Renal pelvis (tissue), 4 donors: ENCODE results near the gene CA12. TPM values are rescaled to one million over a fixed set of nuclear protein-coding genes. Genes with fewer than 3 reads are reported as not detected.

ENCODE experiments used
- DNase-seq: peaks from one replicate; pipeline ENCODE4 v3.0.0-alpha.2; 2013
- polyA plus RNA-seq, 3 donors: library from polyadenylated mRNA; unstranded; fragments of 120-200 nt; gene quantifications; one replicate each; pipeline ENCODE4 v1.2.1, GENCODE V29; 2013; ENCODE audit not compliant: insufficient read length in 3 of 3

Gene CA12
- polyA plus RNA-seq, 3 donors = 92.1 to 128 (median 123) TPM

DNA sequence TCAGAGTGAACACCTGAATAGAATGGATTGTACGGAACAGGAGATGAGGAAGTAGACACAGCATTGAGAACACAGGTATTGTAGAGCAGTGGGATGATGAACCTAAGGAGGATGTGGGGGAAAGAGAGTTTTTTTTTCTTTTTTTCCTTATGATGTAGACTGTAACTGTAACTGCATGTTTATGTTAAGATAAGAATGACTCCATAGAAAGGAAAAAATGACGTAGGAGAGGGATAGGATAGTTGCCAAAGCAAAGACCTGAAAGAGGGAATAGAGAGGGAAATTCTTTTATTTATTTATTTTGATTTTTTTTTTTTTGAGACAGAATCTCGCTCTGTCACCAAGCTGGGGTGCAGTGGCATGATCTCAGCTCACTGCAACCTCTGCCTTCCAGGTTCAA, 71.0 kb downstream of the CA12 start:
- DNase-seq = no peak

DNA sequence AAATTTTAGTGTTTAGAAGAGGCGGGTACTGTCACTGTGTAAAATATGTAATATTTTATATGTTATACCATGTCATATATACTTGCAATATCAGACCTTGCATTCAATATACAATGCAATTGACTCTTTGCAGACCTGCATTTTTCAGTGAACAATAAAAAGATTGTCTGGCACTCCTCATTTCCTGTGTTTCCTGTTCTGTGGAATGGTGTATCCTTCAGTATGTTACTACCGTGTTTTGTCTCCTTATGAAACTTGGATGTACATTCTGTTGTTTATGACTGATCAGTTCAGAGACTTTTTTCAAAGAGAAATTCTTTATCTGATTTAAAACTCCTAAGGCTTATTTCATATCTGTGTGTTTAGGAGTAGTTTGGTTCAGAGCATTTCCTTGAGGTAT, 72.7 kb downstream of the CA12 start:
- DNase-seq = no peak

DNA sequence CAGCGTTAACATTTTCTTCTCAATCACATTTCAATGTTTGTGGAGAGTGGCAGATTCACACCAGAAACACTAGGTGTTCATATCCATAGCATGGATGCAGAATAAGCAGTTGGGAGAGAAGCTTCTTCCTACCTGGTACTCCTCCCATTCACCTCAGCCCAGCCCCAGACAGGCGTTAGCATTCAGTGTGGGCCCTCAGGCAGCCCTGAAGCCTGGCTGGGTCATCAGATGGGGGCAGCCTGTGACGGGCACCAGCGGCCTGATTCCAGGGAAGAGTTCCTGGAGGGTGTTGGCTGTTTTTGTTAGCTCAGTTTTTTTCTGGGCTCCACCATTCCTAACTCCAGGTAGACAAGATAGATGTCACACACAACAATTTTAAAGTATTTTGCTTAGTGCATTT, 73.2 kb downstream of the CA12 start:
- no peak for DNase-seq

DNA sequence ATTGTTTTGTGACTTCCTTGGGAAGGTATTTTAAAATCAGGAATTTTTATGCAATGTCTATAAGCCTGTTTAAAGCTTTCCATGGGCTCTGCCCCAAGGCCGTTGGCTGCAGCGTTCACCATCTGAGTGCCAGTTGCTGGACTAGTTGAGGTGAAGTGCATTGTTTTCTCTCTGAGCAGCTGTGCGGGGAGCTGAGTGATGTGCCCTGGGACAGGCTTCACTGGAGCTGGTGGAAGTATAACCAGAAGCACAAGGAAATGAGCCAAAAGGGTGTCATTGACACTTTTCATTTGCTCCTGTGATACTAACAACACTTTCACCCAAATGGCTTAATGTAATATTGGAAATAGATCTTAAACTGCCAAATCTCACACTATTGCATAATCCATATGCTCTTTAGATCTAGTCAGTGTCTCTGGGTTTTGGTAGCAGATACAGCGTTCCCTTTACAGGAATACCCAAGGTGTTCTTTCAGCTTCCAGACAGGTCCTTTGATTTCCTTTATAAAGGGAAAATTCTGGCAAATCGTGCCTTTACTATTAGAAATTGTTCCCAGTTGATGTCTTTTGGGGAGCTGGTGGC, 75.1 kb downstream of the CA12 start:
- DNase-seq = no peak

DNA sequence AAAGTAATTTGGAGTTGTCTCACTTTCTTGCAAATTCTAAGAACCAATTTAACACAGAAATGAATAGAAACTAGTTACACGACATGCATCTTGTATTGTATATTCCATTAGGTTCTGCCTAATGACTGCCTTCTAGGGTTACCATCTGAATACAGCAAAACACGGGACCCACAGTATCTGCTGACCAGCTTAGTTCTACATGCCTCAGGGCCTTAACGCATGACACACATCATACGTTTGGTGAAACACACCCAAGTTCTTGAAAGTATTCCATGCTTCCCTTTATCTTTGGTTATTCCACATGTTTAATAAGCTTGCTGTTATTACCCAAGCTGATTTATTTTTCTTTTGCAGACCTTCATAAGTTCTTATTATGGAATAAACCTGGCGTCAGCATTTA, 76.4 kb downstream of the CA12 start:
- DNase-seq = no peak

DNA sequence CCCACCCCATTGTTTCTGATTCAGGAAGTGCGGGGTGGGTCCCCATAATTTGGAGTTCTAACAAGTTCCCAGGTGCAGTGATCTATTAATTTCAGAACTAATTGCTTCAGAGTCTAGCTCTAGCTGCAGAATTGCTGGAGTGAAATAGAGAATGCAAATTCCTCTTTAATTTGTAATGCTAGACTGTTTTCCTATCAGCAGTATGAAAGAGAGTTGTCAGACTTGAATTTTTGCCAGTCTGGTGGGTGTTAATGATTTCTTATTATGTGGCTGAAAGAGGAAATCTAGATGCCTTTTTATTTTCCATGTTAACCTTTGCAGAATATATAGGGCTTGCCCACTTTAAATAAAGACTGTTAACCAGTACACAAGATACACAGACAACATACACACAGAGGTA, 80.6 kb downstream of the CA12 start:
- no peak for DNase-seq

DNA sequence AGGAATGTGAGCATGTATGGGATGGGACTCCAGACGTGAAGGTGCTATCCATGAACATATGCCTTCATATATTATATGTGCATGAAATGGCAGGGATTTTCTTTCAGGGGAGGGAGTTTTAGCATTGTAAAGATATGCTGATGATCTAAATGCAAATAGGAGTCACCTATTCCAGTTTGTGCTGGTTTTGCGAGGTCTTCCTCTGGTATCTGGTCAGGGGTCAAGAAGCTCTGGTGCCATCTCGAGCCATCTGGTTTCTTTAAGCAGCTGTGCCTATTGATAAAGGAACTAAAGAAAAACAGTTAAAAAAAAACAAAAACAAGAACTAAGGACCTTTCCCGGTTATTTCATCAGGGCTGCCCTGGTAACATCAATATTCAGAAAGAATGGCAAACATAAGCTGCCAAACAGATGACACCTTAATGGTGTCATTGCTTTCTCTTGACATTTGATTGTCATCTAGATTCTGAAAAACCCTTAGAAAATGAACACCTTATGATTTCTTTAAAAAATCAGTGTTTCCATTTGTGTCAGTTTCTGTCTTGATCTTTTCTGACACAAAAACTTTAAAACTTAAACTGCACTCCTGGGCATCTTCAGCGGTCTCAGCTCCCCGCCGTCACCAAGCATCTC, 81.6 kb downstream of the CA12 start:
- no peak for DNase-seq

DNA sequence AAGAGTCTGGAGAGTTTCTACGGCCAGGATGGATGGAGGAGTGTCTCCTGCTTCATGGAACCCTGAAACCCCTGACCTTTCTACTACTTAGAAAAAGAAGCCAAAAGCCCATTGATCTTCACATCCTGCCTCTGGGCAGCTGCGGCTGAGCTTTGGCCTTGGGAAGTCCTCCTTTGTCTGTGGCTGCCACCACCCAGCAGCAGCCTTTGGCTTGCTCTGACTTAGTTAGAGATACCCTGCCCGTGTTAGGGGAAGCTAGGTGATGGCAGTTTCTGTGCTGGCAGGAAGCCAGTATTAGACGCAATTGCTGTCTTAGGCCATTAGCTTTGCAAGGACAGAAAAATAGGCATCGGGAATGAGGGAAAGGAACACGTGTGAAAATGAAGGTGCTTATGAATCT, 85.5 kb downstream of the CA12 start:
- no peak for DNase-seq

DNA sequence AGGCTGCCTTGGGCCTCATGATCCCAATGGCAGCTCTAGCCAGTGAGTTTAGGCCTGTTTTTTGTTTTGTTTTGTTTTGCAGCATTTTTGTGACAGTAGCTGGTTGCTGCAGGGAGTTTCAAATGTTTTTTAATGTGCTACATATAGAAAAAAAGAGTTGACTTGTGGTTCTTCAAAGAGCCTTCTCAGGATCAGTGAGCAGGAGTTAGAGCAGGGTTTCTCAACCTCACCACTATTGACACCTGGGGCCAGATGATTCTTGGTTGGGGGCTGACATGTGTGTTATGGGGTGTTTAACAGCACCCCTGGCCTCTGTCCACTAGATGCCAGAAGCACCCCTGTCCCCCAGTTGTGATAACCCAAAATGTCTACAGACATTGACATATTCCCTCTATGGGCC, 86.3 kb downstream of the CA12 start:
- DNase-seq = no peak

DNA sequence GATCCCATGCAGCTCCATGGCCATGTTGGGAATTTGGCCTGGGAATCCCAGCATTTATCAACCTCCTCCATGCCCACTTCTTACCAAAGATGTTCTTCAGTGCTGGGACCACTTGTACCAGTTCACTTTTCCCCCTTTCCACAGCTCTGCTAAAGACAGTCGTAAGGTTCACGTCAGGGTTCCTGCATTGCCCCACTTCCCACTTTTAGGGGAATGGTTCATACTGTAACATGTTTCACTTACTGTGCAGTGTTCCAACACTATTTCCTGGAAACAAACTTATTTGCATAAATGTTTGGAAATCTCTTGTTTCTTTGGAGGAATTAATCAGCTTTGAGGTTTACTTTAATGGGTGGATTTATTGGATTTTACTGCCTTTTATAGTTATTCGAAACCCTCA, 87.3 kb downstream of the CA12 start:
- DNase-seq = no peak

DNA sequence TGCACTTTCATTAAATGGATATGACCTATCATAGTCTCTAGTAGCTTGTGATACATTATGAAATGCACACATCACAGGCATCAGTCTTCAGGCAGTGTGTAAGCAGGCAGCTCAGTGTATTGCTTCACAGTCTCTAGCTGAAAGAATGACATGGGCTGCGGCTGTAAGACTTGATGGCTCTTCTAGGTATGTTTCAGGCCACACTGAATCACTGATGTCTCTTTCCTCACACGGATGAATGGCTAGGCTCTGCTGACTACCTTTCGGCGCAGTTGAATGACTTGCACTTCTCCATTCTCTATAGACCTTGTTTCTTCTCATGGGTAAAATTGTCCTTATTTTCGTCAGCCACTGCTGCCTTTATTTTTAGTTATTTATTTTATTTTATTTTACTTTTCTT, 88.9 kb downstream of the CA12 start:
- DNase-seq = no peak

DNA sequence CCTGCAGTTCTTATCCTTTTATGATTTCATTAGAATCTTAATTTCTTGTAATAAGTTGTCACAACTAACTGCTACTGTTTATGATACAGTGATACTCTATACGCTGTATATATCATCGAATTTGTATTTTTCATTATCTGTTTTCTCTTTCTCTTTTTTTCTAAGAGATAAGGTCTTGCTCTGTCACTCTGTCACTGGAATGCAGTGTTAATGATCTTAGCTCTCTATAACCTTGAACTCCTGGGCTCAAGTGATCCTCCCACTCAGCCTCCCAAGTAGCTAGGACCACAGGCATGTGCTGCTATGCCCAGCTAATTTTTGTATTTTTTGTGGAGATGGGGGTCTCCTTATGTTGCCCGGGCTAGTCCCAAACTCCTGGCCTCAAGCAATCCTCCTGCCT, 89.4 kb downstream of the CA12 start:
- no peak for DNase-seq

DNA sequence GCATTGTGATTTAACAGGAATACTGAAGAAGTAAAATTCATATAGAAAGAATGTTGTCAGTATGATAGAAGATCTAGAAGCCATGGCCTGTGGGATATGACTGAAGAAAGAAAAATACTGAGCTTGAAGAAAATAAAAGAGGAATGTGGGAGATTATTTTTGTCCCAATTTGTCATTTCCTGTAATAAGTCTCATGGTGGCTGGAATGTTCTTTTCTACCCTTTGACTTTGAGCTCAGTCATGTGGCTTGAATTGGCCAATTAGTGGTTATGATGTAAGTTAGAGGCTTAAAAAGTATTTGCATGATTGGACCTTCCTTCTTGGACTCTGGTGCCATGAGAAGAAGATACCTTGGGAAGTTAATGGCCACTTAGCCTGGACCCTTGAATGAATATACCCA, 90.1 kb downstream of the CA12 start:
- no peak for DNase-seq

DNA sequence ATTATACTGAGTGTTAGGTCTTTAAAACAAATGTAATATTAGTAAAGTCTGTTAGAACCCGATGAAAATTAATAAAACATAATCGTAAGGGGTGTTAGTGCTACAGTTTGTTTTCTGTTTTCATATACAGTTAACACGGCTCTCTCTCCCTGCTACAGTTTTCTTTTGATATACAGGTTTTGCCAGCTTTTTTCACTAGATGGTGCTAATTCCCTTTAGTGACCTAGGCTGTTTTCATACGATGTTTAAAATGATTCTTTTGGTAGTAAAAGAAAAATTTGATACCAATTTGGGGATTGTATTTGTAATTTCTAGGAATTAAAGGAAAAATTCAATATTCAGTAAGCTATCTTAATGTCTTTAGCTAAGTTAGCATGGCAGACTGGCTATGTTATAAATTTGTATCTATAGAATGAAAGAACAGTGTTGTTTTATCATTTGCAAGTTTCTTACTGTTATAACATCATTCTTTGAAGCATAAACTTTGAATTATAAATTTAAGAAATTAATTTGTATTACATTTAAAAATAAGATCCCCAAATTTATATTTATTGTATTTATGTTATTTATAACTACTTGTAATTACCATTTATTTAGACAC, 92.8 kb downstream of the CA12 start:
- peak; percentile 61 for DNase-seq

DNA sequence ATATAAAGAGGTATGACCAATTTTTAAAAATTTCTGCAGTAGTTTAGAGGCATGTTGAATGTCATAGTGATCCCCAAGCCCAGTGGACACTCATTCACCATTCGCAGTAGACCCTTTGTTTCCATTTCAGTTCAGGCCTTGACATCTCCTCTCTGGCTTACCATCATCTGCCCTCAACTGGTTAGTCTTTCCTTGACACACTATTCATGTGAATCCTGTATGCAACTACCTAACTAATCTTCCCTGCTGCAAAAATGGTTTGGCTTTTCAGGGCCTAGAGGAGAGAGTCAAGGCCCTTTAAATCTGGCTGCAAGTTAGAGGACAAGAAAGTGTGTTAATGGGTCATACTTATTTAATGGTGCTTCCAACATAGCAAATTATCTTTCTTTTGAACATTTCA, 93.3 kb downstream of the CA12 start:
- DNase-seq = no peak

DNA sequence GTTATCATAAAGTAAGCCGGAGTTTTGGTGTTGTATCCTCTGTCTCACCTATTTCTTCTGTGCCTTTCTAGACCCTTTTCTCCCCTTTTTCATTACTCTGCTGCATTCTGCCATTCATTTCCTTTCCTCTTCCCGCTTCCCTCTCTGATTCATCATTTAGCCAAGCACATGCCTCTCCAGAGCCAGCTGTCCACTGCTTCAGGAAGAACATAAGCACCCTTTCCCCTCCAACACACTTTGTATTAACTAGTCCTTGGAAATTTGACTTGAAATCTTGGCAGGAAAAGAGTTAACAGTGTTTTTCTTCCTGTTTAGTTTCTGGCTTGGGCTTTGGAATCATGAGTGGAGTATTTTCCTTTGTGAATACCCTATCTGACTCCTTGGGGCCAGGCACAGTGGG, 94.5 kb downstream of the CA12 start:
- no peak for DNase-seq

DNA sequence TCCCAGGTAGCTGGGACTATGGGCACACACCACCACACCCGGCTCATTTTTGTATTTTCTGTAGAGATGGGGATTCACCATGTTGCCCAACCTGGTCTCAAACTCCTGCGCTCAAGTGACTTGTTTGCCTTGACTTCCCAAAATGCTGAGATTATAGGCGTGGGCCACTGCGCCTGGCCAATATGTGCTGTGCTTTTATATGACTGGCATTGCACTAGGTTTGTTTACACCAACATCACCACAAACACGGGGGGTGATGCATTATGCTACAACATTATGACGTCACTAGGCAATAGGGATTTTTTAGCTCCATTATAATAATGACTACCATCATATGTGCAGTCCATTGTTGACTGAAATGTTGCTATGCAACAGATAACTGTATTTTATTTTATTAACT, 97.3 kb downstream of the CA12 start:
- DNase-seq = no peak

DNA sequence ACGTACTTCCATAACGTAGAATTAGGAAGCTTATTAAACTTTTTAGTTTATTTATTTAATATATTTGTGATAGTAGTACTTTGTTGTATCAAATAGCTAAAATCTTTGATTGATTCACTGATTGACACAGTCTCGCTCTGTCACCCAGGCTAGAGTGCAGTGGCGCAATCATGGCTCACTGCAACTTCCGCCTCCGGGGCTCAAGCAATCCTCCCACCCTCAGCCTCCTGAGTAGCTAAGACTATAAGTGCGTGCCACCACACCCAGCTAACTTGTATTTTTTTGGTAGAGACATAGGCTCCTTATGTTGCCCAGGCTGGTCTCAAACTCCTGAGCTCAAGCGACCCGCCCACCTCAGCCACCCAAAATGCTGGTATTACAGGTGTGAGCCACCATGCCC, 98.5 kb downstream of the CA12 start:
- DNase-seq = no peak

DNA sequence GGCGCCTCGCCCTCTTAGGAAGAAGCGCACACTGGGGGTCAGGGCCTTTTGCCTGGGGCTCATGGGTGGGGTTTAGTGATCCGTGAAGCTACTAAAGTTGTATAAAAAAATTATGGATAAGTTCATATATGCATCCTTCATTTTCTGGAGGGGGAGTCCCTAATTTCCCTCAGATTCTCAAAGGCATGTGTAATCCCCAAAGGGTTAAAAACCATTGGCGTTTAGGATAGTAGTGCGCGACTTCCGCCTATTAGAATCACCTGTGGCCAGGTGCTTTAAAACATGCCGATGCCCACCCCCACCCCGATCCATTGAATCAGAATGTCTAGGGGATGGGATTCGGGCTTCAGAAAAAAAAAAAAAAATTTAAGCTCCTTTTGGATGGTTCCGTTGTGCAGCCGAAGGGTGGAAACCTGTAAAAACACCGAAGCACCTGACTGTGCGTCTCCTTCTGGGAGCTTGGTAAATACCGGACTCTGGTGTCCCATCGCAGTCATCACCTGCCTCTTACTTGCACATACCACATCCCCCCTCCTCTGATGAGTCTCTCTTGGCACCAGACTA, 103.7 kb downstream of the CA12 start:
- peak; percentile 12 for DNase-seq

DNA sequence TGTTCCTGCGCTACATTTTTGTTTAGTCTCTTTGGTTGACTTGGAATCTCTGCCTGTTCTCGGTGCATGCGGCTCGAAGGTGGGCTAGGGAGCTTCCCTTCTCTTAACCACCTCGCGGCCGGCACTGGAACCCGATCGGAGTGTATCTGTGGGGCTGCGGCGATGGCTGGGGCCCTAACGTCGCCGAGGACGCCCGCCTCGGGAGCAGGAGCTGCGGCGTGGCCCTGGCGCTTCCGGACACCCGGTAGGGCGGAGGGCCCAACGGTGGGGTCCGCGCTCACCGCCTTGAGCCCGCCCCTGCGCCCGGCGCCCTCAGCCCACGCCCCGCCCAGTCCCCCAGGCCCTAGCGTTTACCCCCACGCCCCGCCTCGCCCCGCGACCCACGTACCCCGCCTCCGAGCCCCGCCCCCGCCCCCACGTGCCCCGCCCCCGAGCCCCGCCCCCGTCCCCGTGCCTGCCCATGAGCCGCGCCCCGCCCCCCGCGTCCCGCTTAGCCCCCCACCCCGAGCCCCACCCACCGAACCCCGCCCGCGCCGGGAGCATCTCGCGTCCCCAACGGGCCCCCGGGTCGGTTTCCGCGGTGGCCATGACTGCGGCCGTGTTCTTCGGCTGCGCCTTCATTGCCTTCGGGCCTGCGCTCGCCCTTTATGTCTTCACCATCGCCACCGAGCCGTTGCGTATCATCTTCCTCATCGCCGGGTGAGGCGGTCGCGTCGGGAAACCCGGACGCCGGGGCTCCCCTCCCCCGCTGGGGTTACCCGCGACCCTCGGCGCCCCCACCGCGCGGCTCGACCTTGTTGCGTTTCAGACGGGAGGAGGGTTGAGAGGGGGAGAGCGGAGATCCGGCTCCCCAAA, 104.4 kb downstream of the CA12 start, which contains the start of gene APH1B:
Gene APH1B (plus strand): TSS at position 568 of the 855 bp plus-strand sequence. CDS start 19 bp downstream, at position 587.
- peak; percentile 76 for DNase-seq

DNA sequence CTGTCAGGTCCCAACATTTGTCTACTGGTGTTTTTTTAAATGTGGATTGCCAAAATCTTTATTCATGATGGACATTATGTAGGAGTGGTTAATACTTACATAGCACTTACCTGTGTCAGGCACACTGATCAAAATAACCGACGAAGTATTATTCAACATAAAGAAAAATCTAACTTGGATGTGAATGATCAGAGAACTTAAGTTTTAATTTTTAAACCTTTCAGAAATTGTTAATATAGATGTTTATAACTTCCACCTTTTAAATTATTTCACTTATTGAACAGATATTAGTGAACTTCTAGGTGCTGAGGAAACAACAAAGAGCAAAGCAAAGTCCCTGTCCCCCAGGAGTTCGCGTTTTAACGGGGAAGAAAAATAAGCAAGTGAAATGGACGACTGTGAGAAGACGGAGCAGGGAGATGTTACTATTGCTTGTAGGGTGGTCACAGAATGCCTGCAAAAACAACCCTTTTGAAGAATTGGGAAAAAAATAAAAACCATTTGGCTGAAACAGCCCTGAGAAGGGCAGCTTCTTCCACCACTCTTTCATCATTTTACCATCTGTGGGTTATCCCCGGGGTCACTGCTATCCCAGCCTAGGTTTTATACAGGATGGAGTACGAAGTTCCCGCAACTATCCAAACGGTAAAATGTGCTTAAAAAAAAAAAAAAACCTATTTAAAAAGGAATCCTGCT, 105.2 kb downstream of the CA12 start:
- DNase-seq = no peak

DNA sequence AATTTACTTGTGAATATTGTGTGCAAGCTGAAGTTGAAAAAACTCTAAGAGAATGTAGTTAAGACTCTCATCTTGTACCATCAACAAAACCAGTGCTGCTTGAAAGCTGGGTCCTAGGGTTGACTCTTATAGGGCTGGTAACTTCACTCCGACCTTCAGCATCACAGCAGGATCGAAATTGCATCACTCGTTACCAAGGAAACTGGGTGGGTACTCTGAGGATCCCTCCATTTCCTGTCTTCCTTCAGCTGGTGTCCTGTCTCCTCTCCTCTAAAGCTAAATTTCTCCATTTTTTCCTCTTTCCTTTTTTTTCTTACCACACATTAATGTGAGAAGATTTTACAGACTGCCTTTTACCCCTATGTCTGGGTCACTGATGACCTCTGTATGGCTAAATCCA, 107.2 kb downstream of the CA12 start:
- no peak for DNase-seq
